Neural crest cell (in vitro differentiated cells): ENCODE results near the gene CD2. TPM values are rescaled to one million over a fixed set of nuclear protein-coding genes. Genes with fewer than 3 reads are reported as not detected.

ENCODE experiments used
- DNase-seq: peaks from one replicate; pipeline ENCODE4 v3.0.0; 2021; ENCODE audit warnings: low read depth, mixed read lengths, low spot score
- H3K27ac Mint-ChIP-seq: one replicate; pipeline ENCODE4 v1.8.0; 2021; ENCODE audit warnings: mild to moderate bottlenecking, mixed read lengths; ENCODE audit not compliant: unreplicated experiment
- H3K27me3 Mint-ChIP-seq: 2 replicates; pipeline ENCODE4 v1.8.0; 2021; ENCODE audit warnings: low read depth, mild to moderate bottlenecking, mixed read lengths
- H3K36me3 Mint-ChIP-seq: 2 replicates; pipeline ENCODE4 v1.8.0; 2021; ENCODE audit warnings: low read depth, mild to moderate bottlenecking, mixed read lengths
- H3K4me1 Mint-ChIP-seq: 2 replicates; pipeline ENCODE4 v1.8.0; 2021; ENCODE audit warnings: mixed read lengths
- H3K4me3 Mint-ChIP-seq: one replicate; pipeline ENCODE4 v1.8.0; 2021; ENCODE audit warnings: mild to moderate bottlenecking, mixed read lengths
- H3K9me3 Mint-ChIP-seq: 2 replicates; pipeline ENCODE4 v1.8.0; 2021; ENCODE audit warnings: mixed read lengths
- total RNA-seq: library from RNA; stranded (reverse); gene quantifications from 2 replicates; pipeline ENCODE4 v1.2.1, GENCODE V29; 2021
- TF ChIP-seq, protein P1 (sequence below): fragments of 200-600 bp; sonication (generic); conservative IDR thresholded peaks from 2 replicates; pipeline ENCODE4 v1.5.0; 2021; ENCODE audit warnings: antibody characterized with exemption, mild to moderate bottlenecking

CD2 gene
- total RNA-seq, 1 donor from 2014 or later, result not detected

DNA sequence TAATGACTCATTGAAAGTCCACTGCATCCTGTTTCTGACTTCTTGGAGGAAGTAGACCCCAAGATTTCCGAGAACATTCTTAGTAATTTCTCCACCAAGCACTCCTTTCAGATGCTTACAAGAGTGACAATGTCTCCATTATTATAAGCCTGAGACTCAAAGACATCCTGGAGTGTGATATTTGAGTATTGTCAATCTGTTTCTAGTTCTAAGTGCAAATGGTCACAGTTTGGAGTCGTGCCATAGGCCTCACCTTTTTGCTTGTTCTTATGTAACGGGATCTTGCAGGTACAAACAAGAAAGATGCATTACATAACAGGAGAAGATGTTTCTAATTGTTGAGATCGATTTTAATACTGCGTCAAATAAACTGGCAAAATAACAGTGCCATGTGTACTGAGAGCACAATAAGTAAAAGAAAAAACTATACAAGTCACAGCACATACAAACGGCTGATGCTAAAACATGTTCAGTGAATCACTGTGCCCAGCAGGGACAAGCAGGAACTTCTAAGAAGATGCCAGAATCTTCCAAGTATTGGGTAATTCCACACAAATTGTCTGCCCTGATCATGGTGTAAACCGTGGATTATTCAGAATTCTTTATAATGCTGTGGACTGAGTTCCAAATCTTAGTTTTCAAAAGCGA, 54.1 kb downstream of the CD2 start:
- Mint-ChIP-seq H3K9me3 (peaks cover 11% of the 10 kb centered on the region), H3K27me3 (no peaks in the 10 kb centered on the region), H3K36me3 (peaks cover 3% of the 10 kb centered on the region), H3K4me3 (no peak overlapping the region), H3K4me1 (peaks cover 27% of the 10 kb centered on the region), H3K27ac (no peak overlapping the region)
- no peak for DNase-seq
- TF ChIP-seq, protein P1, sequence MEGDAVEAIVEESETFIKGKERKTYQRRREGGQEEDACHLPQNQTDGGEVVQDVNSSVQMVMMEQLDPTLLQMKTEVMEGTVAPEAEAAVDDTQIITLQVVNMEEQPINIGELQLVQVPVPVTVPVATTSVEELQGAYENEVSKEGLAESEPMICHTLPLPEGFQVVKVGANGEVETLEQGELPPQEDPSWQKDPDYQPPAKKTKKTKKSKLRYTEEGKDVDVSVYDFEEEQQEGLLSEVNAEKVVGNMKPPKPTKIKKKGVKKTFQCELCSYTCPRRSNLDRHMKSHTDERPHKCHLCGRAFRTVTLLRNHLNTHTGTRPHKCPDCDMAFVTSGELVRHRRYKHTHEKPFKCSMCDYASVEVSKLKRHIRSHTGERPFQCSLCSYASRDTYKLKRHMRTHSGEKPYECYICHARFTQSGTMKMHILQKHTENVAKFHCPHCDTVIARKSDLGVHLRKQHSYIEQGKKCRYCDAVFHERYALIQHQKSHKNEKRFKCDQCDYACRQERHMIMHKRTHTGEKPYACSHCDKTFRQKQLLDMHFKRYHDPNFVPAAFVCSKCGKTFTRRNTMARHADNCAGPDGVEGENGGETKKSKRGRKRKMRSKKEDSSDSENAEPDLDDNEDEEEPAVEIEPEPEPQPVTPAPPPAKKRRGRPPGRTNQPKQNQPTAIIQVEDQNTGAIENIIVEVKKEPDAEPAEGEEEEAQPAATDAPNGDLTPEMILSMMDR, result no peak

DNA sequence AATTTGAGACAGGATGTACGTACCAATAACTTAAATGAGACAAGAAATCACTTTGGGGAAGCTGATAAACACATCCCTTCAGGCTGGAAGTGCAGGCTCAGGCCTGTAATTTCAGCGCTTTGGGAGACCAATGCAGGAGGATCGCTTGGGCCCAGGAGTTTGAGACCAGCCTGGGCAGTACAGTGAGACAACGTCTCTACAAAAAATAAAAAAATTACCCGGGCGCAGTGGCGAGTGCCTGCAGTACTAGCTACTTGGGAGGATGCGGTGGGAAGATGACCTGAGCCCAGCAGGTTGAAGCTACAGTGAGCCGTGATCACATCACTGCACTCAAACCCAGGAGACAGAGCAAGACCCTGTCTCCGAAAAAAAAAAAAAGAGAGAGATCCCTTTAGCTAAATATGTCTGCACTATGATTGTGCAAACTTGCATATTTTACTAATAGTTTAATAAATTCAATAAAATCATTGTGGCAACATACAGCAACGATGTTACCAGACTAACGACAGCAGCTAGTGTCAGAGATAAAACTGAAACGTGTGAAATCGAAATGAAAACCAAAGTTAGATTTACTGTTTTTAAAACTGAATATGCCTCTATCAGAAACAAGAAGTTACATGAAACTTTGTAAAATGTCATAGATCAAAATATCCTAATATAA, 54.7 kb downstream of the CD2 start:
- TF ChIP-seq, protein P1, result no peak
- peaks cover 11% of the 10 kb centered on the region for H3K9me3 Mint-ChIP-seq
- peaks cover 27% of the 10 kb centered on the region for H3K4me1 Mint-ChIP-seq
- peaks cover 5% of the 10 kb centered on the region for H3K36me3 Mint-ChIP-seq
- H3K27me3 Mint-ChIP-seq, result no peaks in the 10 kb centered on the region
- DNase-seq, result no peak
- no peak overlapping the region for H3K27ac Mint-ChIP-seq
- H3K4me3 Mint-ChIP-seq, result no peak overlapping the region

- H3K9me3 Mint-ChIP-seq, result peaks cover 11% of the 10 kb centered on the region
- no peak for DNase-seq
- H3K27me3 Mint-ChIP-seq, result no peaks in the 10 kb centered on the region
- TF ChIP-seq, protein P1, result no peak
- peaks cover 27% of the 10 kb centered on the region for H3K4me1 Mint-ChIP-seq
- peaks cover 8% of the 10 kb centered on the region for H3K36me3 Mint-ChIP-seq
- H3K27ac Mint-ChIP-seq, result no peak overlapping the region
- no peak overlapping the region for H3K4me3 Mint-ChIP-seq
These were observed 57.1 kb downstream of the CD2 start for GRCh38 chr1:116811321-116811720.

DNA sequence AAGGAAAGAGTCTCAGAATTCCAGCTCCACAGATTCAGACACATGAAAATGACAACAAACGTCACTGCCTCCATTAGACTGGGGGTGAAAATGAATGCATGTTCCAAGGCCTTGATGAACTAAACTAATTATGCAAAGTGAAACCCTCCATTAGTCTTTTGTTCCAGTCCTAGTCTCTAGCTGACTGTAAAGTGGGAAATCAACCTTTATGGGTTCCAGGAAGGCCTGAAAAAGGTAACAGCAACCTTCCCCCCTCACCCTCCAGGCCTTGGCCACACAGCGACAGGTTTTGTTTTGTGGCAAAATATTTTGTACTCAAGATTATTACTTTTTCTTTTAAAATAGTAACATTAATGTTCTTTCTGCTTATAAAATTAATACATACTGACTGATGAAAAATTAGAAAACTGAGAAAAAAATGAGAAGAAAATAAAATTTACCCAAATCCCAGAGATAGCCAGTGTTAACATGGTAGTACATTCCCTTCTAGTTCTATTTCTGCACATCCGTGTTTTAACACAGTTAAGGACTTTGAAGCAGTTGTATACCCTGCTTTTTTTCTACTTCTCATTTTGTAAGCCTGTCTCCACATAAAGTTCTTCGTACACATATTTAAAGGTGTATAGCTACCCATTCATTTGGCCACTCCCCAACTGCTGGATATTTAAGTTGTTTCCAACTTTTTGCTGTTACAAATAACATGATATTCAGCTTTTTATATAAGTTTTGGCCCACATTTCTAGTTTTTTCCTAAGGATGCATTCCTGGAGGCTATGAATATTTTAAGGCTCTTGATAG, 60.9 kb downstream of the CD2 start:
- Mint-ChIP-seq H3K36me3 (peaks cover 8% of the 10 kb centered on the region), H3K27me3 (no peaks in the 10 kb centered on the region), H3K4me3 (no peak overlapping the region), H3K9me3 (peaks cover 11% of the 10 kb centered on the region), H3K4me1 (peaks cover 5% of the 10 kb centered on the region), H3K27ac (no peak overlapping the region)
- DNase-seq, result no peak
- TF ChIP-seq, protein P1, result no peak

- DNase-seq, result peak; percentile 46
- TF ChIP-seq, protein P1, result peak; percentile 67
- Mint-ChIP-seq H3K4me1 (no peaks in the 10 kb centered on the region), H3K27ac (no peak overlapping the region), H3K27me3 (no peaks in the 10 kb centered on the region), H3K9me3 (peaks cover 3% of the 10 kb centered on the region), H3K36me3 (peaks cover 7% of the 10 kb centered on the region), H3K4me3 (no peak overlapping the region)
These were observed 63.4 kb downstream of the CD2 start for GRCh38 chr1:116817582-116818064.

Other genes with a start within 250 kb of the CD2 start
- 7.1 and 9.0 TPM in 2 replicates for gene CD58, start 183.4 kb upstream of the CD2 start, total RNA-seq
- 27.2 TPM in 2 replicates for gene IGSF3, start 86.7 kb upstream of the CD2 start, total RNA-seq
- 35.6 and 42.5 TPM in 2 replicates for gene PTGFRN, start 155.5 kb downstream of the CD2 start, total RNA-seq
- 3.7 and 4.3 TPM in 2 replicates for gene CD101, start 247.3 kb downstream of the CD2 start, total RNA-seq